NB4 (cell line): Measurements from ENCODE around the gene FAM171A1.
"Not testable (repeated sequence)": the region's sequence is repeated elsewhere in the genome, so short reads cannot be mapped to it uniquely, and the experiment has no call there.

Source experiments
- DNase-seq: peaks from one replicate; pipeline ENCODE4 v3.0.0; 2010; ENCODE audit warnings: low read depth
- H3K4me3 ChIP-seq: one replicate; pipeline ENCODE4 v1.5.1; 2011; ENCODE audit warnings: mild to moderate bottlenecking, low read depth, low read length, moderate library complexity
- CTCF ChIP-seq: IDR thresholded peaks from one replicate; pipeline ENCODE4 v1.5.1; 2012; ENCODE audit warnings: low read depth, low read length
- MYC ChIP-seq: IDR thresholded peaks from 2 replicates; pipeline ENCODE4 v1.6.1; 2011; ENCODE audit warnings: low read depth, low read length
- POLR2A ChIP-seq: IDR thresholded peaks from 2 replicates; pipeline ENCODE4 v1.6.1; 2011; ENCODE audit warnings: mild to moderate bottlenecking; ENCODE audit not compliant: insufficient read length; ENCODE audit errors: extremely low read depth
- TF ChIP-seq, protein P1 (sequence below): IDR thresholded peaks from 2 replicates; pipeline ENCODE4 v1.6.1; 2011; ENCODE audit warnings: low read depth, low read length

The FAM171A1 gene

GRCh38 chr10:15213461-15213861 is 157.6 kb downstream of the FAM171A1 start:
- TF ChIP-seq, protein P1, sequence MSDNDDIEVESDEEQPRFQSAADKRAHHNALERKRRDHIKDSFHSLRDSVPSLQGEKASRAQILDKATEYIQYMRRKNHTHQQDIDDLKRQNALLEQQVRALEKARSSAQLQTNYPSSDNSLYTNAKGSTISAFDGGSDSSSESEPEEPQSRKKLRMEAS = no peak
- TF ChIP-seq CTCF (no peak), POLR2A (no peak), MYC (no peak)
- no peak overlapping the region for H3K4me3 ChIP-seq
- no peak for DNase-seq

DNA sequence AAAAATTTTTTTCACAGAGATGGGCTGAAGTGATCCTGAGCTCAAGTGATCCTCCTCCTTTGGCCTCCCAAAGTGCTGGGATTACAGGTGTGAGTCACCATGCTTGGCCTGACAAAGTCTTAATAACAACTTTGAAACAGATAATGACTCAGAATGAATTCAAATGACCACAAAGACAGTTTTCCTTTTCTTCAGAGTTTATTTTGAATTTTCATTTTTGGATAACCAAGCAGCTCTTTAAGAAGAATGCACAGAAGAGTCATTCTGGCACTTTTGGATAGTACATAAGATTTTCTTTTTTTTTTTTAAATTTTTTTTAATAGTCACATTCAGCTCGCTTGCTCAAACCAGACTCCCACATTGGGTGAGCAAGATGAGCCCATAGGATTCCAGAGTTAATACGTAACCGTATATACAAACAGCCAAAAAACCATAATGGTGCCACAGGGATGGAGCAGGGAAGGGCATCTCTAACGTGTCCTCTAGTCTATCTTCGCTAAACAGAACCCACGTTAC is 159.6 kb downstream of the FAM171A1 start:
- DNase-seq = no peak
- TF ChIP-seq, protein P1 = no peak
- TF ChIP-seq MYC = no peak
- no peak for TF ChIP-seq CTCF
- TF ChIP-seq POLR2A = no peak
- H3K4me3 ChIP-seq = no peak overlapping the region

- TF ChIP-seq POLR2A (no peak), CTCF (no peak), MYC (no peak)
- TF ChIP-seq, protein P1 = no peak
- no peak overlapping the region for H3K4me3 ChIP-seq
- no peak for DNase-seq
These were observed 160.6 kb downstream of the FAM171A1 start for GRCh38 chr10:15210521-15210920.

DNA sequence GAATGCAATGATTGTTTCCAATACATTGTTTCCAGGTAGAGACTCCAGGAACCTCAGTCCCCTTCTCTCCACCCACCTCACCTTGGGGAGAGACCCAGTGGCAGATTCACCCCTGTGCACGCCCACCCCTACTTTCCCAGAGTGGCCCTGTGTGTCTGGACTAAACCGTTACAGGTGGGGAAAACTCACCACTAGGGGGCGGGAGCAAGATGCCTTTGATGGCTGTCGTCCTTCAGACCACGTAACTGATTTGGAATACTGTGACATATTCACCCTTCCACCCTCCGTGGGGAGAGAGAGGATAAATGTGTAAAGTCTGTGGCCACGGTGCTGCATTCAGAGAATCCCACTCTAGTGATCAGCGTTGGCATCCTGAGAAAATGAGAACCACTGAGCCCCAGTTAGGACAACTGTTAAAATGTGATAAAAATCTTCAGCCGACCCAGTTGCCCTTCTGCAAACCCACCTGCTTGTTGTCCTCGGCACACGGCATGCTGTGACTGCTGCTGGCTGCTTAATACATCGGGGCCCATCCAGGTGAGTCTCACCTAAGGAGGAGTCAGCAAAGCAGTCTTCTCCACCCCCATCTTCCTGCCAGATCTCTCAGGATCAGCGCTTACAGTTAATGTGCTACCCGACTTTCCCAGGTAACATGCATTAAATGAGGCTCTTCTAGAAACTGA is 161.1 kb downstream of the FAM171A1 start:
- TF ChIP-seq CTCF = peak; percentile 76
- TF ChIP-seq, protein P1 = no peak
- DNase-seq = peak; percentile 64
- no peak overlapping the region for H3K4me3 ChIP-seq

DNA sequence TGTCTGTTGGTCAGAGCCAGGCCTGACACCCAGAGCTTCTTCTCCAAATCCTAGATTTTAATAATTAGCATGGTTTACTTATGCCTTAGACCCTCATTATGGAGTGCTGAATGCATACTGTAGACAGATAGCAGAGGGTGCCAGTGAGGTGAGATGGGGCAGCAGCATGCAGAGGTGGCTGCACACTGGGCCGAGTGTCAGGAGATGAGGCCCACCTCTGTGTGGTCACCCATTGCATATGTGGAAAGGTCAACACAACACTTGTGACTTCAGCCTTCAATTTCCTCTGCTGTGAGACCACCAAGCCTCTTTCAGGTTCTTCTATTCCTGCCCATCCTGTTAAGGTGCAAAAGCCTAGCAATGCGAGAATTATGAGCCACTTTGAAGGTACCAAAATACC is 162.9 kb downstream of the FAM171A1 start:
- no peak for DNase-seq
- no peak for TF ChIP-seq POLR2A
- no peak for TF ChIP-seq CTCF
- no peak for TF ChIP-seq MYC
- H3K4me3 ChIP-seq = no peak overlapping the region

DNA sequence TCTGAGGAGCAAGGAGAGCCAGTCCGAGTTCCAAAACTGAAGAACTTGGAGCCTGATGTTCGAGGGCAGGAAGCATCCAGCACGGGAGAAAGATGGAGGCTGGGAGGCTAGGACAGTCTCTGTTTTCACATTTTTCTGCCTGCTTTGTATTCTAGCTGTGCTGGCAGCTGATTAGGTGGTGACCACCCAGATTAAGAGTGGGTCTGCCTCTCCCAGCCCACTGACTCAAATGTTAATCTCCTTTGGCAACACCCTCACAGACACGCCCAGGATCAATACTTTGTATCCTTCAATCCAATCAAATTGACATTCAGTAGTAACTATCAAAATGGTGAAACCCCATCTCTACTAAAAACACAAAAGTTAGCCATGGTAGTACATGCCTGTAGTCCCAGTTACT is 163.7 kb downstream of the FAM171A1 start:
- not testable (repeated sequence) for H3K4me3 ChIP-seq, DNase-seq
